Panc1 (cell line): ENCODE results near the gene SFRP5. TPM values are rescaled to one million over a fixed set of nuclear protein-coding genes. Genes with fewer than 3 reads are reported as not detected.

Experiments
- ATAC-seq: fragments of 200-7000 bp; cut with Tn5 transposase; 2 replicates; pipeline ENCODE4 v1.9.1; 2020; ENCODE audit warnings: mild to moderate bottlenecking, moderate library complexity
- BruUV-seq: library from RNA; stranded (reverse); fragments of 400-500 nt; replicated peaks from 2 replicates; lab custom pipeline; 2021; lab: Mats Ljungman, UMichigan
- CTCF ChIA-PET: fragments of 300-600 bp; sonication (Branson Sonifier 250); formaldehyde crosslinking; loops from one replicate; lab custom pipeline; 2022; ENCODE audit warnings: antibody characterized with exemption; lab: Charles Lee
- POLR2A ChIA-PET: fragments of 300-600 bp; sonication (Branson Sonifier 250); formaldehyde crosslinking; loops from one replicate; lab custom pipeline; 2022; ENCODE audit warnings: antibody characterized with exemption; lab: Charles Lee
- DNase-seq: peaks from one replicate; pipeline ENCODE4 v3.0.0-alpha.2; 2010; ENCODE audit warnings: low read depth, low spot score
- H3K27ac ChIP-seq: 2 replicates; pipeline ENCODE4 v1.5.1; 2011; ENCODE audit warnings: mild to moderate bottlenecking, low read length, inconsistent platforms
- H3K27me3 ChIP-seq: fragments of 200-500 bp; sonication (Bioruptor generic); 2 replicates; pipeline ENCODE4 v1.6.0; 2014; ENCODE audit warnings: low read length, inconsistent platforms; ENCODE audit not compliant: control insufficient read depth, insufficient read depth
- H3K36me3 ChIP-seq: fragments of 200-500 bp; sonication (Bioruptor generic); 2 replicates; pipeline ENCODE4 v1.5.1; 2014; ENCODE audit warnings: inconsistent platforms, mild to moderate bottlenecking, low read length, moderate library complexity; ENCODE audit not compliant: control insufficient read depth, insufficient read depth
- H3K4me1 ChIP-seq: 2 replicates; pipeline ENCODE4 v1.5.1; 2011; ENCODE audit warnings: inconsistent platforms, mild to moderate bottlenecking, low read length, moderate library complexity; ENCODE audit not compliant: control insufficient read depth, insufficient read depth
- H3K4me3 ChIP-seq, 2 experiments: 2 replicates each; pipeline ENCODE4 v1.5.1; 2011 to 2012; ENCODE audit warnings: low read depth in 2 of 2, low read length in 2 of 2, mild to moderate bottlenecking in 2 of 2, inconsistent platforms in 1 of 2, moderate library complexity in 1 of 2
- H3K9me3 ChIP-seq: fragments of 200-500 bp; sonication (Bioruptor generic); 2 replicates; pipeline ENCODE4 v1.5.1; 2014; ENCODE audit warnings: low read depth, mild to moderate bottlenecking, inconsistent platforms, low read length, moderate library complexity; ENCODE audit not compliant: control insufficient read depth, insufficient read depth
- POLR2AphosphoS5 ChIP-seq: IDR thresholded peaks from 2 replicates; pipeline ENCODE4 v1.6.1; 2012; ENCODE audit warnings: mild to moderate bottlenecking, low read depth, low read length, moderate library complexity
- SIN3A ChIP-seq: IDR thresholded peaks from 2 replicates; pipeline ENCODE4 v1.6.1; 2012; ENCODE audit warnings: low read depth, mild to moderate bottlenecking, low read length, moderate library complexity, borderline replicate concordance; ENCODE audit not compliant: insufficient read depth
- TCF7L2 ChIP-seq: IDR thresholded peaks from 2 replicates; pipeline ENCODE4 v1.6.1; 2011; ENCODE audit warnings: mild to moderate bottlenecking, low read depth, low read length, inconsistent platforms
- in situ Hi-C: cut with HindIII; loops from 2 replicates; pipeline ENCODE4 v1.10.0; 2016; ENCODE audit warnings: low sequenced_read_pairs, low pct_unique_long_range_greater_than_20kb
- intact Hi-C: fragments of 100-400 bp; cut with micrococcal nuclease; formaldehyde crosslinking; loops from one replicate; pipeline ENCODE4 v1.10.0; 2022; ENCODE audit not compliant: unreplicated experiment
- total RNA-seq: library from RNA; stranded (reverse); gene quantifications from one replicate; pipeline ENCODE4 v1.2.1, GENCODE V29; 2021; ENCODE audit not compliant: unreplicated experiment
- TF ChIP-seq, protein P1 (sequence below): fragments of 450-650 bp; IDR thresholded peaks from 2 replicates; pipeline ENCODE4 v1.5.1; 2017; ENCODE audit warnings: mild to moderate bottlenecking
- TF ChIP-seq, protein P2 (sequence below), 2 experiments: IDR thresholded peaks; 2 replicates each; pipeline ENCODE4 v1.6.1; 2011 to 2012; ENCODE audit warnings: low read depth in 2 of 2, control low read depth in 1 of 2, low read length in 1 of 2, mild to moderate bottlenecking in 1 of 2, moderate library complexity in 1 of 2; ENCODE audit not compliant: insufficient read depth in 1 of 2

Gene SFRP5
- total RNA-seq, 1 experiment from 2014 or later, result 0.64 TPM

DNA sequence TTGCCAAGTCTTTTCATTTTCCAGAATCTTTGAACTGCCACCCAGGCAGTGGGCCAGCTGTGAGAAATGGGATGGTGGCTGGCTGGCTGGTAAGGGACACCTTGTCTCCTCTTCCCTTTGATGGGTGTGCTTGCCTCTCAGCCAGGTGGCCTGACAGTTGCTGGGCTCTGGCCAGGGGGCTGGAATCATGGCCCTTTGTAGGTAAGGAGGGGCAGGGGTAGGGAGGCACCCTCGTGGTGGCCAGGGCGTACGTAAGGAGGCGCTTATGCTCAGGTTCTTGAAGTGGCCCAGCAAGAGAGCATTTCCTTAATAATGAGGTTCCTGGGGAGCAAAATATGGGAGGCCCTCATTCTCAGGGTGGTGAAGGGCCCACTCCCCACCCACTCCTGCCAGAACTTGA lies 44.8 kb upstream of the SFRP5 start:
- intact Hi-C loops, result no loop called here
- TF ChIP-seq SIN3A, result no peak
- no peak for TF ChIP-seq POLR2AphosphoS5
- TF ChIP-seq, protein P1, sequence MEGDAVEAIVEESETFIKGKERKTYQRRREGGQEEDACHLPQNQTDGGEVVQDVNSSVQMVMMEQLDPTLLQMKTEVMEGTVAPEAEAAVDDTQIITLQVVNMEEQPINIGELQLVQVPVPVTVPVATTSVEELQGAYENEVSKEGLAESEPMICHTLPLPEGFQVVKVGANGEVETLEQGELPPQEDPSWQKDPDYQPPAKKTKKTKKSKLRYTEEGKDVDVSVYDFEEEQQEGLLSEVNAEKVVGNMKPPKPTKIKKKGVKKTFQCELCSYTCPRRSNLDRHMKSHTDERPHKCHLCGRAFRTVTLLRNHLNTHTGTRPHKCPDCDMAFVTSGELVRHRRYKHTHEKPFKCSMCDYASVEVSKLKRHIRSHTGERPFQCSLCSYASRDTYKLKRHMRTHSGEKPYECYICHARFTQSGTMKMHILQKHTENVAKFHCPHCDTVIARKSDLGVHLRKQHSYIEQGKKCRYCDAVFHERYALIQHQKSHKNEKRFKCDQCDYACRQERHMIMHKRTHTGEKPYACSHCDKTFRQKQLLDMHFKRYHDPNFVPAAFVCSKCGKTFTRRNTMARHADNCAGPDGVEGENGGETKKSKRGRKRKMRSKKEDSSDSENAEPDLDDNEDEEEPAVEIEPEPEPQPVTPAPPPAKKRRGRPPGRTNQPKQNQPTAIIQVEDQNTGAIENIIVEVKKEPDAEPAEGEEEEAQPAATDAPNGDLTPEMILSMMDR, result no peak
- TF ChIP-seq TCF7L2, result no peak
- TF ChIP-seq, protein P2, sequence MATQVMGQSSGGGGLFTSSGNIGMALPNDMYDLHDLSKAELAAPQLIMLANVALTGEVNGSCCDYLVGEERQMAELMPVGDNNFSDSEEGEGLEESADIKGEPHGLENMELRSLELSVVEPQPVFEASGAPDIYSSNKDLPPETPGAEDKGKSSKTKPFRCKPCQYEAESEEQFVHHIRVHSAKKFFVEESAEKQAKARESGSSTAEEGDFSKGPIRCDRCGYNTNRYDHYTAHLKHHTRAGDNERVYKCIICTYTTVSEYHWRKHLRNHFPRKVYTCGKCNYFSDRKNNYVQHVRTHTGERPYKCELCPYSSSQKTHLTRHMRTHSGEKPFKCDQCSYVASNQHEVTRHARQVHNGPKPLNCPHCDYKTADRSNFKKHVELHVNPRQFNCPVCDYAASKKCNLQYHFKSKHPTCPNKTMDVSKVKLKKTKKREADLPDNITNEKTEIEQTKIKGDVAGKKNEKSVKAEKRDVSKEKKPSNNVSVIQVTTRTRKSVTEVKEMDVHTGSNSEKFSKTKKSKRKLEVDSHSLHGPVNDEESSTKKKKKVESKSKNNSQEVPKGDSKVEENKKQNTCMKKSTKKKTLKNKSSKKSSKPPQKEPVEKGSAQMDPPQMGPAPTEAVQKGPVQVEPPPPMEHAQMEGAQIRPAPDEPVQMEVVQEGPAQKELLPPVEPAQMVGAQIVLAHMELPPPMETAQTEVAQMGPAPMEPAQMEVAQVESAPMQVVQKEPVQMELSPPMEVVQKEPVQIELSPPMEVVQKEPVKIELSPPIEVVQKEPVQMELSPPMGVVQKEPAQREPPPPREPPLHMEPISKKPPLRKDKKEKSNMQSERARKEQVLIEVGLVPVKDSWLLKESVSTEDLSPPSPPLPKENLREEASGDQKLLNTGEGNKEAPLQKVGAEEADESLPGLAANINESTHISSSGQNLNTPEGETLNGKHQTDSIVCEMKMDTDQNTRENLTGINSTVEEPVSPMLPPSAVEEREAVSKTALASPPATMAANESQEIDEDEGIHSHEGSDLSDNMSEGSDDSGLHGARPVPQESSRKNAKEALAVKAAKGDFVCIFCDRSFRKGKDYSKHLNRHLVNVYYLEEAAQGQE (IDR thresholded peaks at IDR 0.05; ENCODE audit: insufficient read depth in 1 of 2, low read depth in 2 of 2, low read length in 1 of 2), result no peak
- H3K36me3 ChIP-seq, result no peaks in the 10 kb centered on the region
- no peaks in the 10 kb centered on the region for H3K4me1 ChIP-seq
- no peaks in the 10 kb centered on the region for H3K9me3 ChIP-seq
- CTCF ChIA-PET, result no interaction called here
- BruUV-seq, result no TSS peak
- no peaks in the 10 kb centered on the region for H3K27me3 ChIP-seq
- DNase-seq, result no peak
- POLR2A ChIA-PET, result no interaction called here
- no peak for ATAC-seq
- H3K27ac ChIP-seq, result no peak overlapping the region
- in situ Hi-C loops, result no loop called here
- no peak overlapping the region for H3K4me3 ChIP-seq

GRCh38 chr10:97814996-97815395 lies 43.2 kb upstream of the SFRP5 start:
- ChIA-PET POLR2A (no interaction called here), CTCF (no interaction called here)
- BruUV-seq, result no TSS peak
- H3K36me3 ChIP-seq, result no peaks in the 10 kb centered on the region
- H3K4me3 ChIP-seq, result no peak overlapping the region
- no peaks in the 10 kb centered on the region for H3K4me1 ChIP-seq
- H3K27ac ChIP-seq, result no peak overlapping the region
- DNase-seq (no peak), ATAC-seq (no peak)
- no peaks in the 10 kb centered on the region for H3K9me3 ChIP-seq
- in situ Hi-C loops (no loop called here), intact Hi-C loops (no loop called here)
- no peaks in the 10 kb centered on the region for H3K27me3 ChIP-seq
- TF ChIP-seq SIN3A, result no peak
- TF ChIP-seq, protein P2 (IDR thresholded peaks at IDR 0.05; ENCODE audit: insufficient read depth in 1 of 2, low read depth in 2 of 2, low read length in 1 of 2), result no peak
- TF ChIP-seq, protein P1, result no peak
- TF ChIP-seq TCF7L2, result no peak
- no peak for TF ChIP-seq POLR2AphosphoS5
